Epidermal melanocyte (primary cell): Measurements from ENCODE around the gene RGPD8.

Experiments used
- DNase-seq: peaks from one replicate; pipeline ENCODE4 v3.0.0; 2011; ENCODE audit warnings: low spot score; ENCODE audit not compliant: insufficient read length

The RGPD8 gene

DNA sequence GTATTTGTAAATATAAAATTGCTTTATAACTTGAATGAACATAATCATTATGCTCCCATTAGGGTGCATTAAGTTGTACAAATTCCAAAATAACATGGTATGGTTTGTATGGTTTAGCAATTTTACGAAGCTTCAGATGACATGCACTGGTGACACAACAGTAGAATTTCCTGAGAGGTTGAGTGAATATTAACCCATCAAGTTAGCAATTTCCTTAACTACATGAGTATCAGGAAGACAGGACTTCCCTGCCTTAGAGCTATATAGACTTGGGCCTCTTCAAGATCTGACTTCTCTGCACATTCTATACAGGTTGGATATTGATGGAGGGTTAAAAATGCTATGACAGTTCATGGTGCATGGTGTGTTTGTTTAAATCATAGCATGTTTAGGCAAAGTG, 97.8 kb downstream of the RGPD8 start:
- DNase-seq = no peak

DNA sequence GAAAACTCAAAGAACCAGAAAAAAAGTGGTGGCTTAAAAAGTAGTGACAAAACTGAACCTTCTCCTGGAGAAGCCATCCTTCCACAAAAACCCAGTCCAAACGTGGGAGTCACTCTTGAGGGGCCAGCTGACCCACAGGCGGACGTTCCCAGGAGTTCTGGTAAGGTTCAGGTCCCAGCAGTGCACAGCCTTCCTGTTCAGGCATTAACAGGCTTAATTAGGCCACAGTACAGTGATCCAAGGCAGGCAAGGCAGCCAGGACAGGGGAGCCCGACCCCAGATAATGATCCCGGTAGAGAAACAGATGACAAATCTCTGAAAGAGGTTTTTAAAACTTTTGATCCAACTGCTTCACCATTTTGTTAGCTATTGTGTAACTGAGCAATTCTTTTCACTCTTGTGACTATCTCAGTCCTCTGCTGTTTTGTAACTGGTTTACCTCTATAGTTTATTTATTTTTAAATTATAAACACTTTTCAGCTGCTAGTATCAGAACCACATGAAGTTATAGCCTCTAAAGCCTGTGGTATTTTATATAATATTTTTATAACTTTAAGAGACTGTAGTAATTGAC, 101.2 kb downstream of the RGPD8 start:
- DNase-seq = no peak

DNA sequence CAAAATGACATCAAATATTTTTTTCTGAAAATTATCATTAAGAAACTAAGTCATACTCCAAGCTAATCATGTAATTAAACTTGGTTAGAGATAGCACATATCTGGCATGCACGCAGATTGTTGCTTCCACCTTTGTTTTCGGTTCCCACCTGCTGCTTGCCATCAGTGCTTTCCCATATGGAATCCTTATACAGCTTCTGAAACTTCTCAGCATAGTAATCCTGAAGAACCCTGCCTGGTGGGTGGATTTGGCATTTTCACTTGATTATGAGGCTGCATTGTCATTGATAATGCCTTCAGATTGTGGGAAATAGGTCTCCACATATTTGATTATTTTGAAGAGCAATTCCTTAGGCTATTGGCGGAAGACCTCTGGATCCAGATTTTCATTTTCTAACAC, 110.5 kb downstream of the RGPD8 start:
- DNase-seq = no peak

DNA sequence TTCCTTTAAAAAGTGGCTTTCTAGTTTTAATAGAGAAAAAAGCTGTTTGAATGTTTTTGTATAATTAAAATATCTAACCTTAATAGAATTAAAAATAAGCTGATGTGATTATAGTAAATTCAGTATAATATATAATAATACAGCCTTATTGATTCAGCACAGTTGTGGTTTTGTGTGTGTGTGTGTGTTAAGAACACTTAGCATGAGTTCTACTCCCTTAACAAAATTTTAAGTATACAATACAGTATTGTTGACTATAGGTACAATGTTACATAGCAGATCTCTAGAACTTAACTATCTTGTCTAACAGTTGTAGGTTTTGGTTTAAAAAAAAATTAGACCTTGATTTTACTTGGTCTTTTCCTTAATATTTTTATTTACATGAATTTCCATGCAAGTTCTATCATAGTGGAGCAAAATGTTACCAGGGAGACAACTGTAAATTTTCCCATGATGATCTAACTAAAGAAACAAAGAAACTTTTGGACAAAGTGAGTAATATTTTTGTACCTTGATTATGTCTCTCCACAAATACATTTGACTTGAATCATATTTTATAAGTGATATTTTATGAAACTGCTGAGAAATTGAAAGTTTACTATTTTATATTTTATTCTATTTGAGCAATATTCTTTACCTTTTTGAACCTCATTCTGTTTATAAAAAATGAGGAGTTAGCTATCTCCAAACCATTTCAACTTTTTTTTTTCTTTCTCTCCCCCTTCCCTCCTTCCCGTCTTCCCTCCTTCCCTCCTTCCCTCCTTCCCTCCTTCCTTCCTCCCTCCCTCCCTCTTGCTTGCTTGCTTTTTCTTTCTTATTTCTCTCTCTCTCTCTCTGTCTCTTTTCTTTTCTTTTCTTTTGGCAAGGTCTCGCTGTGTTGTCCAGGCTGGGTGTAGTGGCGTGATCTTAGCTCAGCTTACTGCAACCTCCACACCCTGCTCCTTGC, 111.8 kb downstream of the RGPD8 start:
- DNase-seq = no peak
